Measurements from ENCODE around the gene SPRR2A.
"Not testable (repeated sequence)": the region's sequence is repeated elsewhere in the genome, so short reads cannot be mapped to it uniquely, and the experiment has no call there.

Gene SPRR2A

DNA sequence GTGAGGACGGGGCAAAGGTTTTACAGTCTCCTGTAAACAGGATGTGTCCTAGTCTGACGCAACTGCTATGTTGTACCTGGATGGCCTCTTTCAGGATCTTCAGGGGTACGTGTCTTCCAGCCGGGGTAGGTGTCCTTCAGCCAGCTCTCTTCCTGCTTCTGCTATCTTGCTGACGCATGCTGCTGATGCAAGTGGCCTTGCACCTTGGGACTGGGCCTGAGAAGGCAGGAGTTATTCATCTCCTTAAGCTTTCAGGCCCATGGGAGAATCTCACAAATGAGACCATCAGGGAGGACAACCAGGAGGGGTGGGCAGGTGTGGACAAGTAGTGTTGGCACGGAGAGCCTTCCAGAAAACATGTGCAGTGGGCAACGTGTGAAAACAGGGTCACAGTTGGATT lies 34.2 kb downstream of the SPRR2A start:
- no peak for DNase-seq

DNA sequence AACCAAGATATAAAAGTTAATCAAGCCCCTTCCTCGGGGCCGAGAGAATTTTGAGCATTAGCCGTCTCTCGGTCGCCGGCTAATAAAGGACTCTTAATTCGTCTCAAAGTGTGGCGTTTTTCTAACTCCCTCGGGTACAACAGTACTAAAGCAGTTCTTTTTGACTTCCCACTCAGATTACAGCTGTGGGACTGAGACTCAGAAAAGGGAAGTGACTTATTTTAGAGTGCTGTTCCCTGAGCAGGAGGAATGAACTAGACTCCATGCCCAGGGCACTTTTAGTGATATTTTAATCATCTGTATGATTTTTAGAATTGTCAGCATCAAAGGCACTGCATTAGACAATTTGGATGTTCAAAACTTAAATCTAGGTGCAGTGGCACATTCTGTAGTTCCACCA lies 35.0 kb downstream of the SPRR2A start:
- not testable (repeated sequence) for DNase-seq

DNA sequence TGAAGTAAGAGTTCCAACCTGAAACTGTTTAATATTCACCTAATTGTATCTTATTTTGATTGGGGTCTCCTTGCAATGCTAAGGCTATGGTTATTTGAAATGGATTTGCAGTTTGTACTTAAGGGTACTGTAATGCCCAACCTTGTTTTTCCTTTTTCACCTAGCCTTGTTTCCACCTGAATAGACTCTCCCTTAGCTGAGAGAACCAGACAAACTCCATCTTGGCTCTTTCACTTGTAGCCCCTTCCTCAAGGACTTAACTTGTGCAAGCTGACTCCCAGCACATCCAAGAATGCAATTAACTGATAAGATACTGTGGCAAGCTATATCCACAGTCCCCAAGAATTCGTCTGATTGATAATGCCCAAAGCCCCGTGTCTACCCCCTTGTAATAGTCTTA lies 35.5 kb downstream of the SPRR2A start:
- not testable (repeated sequence) for DNase-seq

DNA sequence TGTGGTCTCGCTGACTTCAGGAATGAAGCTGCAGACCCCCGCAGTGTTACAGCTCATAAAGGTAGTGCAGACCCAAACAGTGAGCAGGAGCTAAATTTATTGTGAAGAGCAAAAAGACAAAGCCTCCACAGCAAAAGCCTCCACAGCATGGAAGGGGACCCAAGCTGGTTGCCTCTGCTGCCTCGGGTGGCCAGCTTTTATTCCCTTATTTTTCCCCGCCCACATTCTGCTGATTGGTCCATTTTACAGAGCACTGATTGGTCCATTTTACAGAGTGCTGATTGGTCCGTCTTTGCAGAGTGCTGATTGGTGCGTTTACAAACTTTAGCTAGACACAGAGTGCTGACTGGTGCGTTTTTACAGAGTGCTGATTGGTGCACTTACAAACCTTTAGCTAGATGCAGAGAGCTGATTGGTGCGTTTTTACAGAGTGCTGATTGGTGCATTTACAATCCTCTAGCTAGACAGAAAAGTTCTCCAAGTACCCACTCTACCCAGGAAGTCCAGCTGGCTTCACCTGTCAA lies 46.0 kb downstream of the SPRR2A start:
- DNase-seq: not testable (repeated sequence)

Measured in SW 1271 (cell line).